ENCODE data around the gene VCX2.

DNA sequence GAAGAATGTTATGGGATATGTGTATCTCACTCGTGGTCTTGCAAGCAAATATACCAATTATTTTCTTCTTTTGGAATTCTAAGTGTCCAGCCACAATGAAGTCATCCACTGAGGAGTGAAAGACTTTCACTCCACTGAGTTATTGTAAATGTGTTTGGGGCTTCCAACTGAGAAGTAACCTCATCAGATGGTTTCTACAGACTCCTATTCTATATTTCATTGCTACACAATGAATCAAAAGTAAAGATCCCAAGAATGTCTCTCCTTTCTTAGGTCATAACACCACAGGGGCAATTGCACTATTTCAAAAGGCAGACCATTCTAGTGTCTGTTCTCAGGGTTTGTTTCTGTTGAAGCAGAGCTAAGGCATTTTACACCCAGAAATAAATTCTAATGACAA is 12.3 kb upstream of the VCX2 start:
- TF ChIP-seq, protein P1, sequence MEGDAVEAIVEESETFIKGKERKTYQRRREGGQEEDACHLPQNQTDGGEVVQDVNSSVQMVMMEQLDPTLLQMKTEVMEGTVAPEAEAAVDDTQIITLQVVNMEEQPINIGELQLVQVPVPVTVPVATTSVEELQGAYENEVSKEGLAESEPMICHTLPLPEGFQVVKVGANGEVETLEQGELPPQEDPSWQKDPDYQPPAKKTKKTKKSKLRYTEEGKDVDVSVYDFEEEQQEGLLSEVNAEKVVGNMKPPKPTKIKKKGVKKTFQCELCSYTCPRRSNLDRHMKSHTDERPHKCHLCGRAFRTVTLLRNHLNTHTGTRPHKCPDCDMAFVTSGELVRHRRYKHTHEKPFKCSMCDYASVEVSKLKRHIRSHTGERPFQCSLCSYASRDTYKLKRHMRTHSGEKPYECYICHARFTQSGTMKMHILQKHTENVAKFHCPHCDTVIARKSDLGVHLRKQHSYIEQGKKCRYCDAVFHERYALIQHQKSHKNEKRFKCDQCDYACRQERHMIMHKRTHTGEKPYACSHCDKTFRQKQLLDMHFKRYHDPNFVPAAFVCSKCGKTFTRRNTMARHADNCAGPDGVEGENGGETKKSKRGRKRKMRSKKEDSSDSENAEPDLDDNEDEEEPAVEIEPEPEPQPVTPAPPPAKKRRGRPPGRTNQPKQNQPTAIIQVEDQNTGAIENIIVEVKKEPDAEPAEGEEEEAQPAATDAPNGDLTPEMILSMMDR (IDR thresholded peaks at IDR 0.05; ENCODE audit: insufficient read depth, low read length): no peak
- no peak for TF ChIP-seq POLR2AphosphoS5 (IDR thresholded peaks at IDR 0.05; ENCODE audit: low read depth)

Measured in HL-60 (cell line).